GM12872 (cell line): ENCODE data around the gene MB21D2.

ENCODE experiments used
- CTCF ChIP-seq: IDR thresholded peaks from 3 replicates; pipeline ENCODE4 v1.5.1; 2011; ENCODE audit warnings: low read depth, mild to moderate bottlenecking, low read length, moderate library complexity; ENCODE audit not compliant: insufficient read depth

MB21D2 gene

GRCh38 chr3:192830291-192831110 lies 87.2 kb downstream of the MB21D2 start:
- no peak for TF ChIP-seq CTCF

GRCh38 chr3:192827863-192828594 lies 89.6 kb downstream of the MB21D2 start:
- TF ChIP-seq CTCF = no peak

GRCh38 chr3:192827208-192827607 lies 90.4 kb downstream of the MB21D2 start:
- no peak for TF ChIP-seq CTCF

- no peak for TF ChIP-seq CTCF
Measured at GRCh38 chr3:192826214-192827006, 91.2 kb downstream of the MB21D2 start.

GRCh38 chr3:192825657-192826200 lies 91.9 kb downstream of the MB21D2 start:
- no peak for TF ChIP-seq CTCF

- TF ChIP-seq CTCF = no peak
Measured at GRCh38 chr3:192825216-192825615, 92.4 kb downstream of the MB21D2 start.

- no peak for TF ChIP-seq CTCF
Measured at GRCh38 chr3:192824313-192824712, 93.3 kb downstream of the MB21D2 start.
